Activated CD8-positive, alpha-beta T cell treated with anti-CD3 and anti-CD28 coated beads for 36 hours (primary cell): ENCODE measurements around the gene SORCS2. TPM values are rescaled to one million over a fixed set of nuclear protein-coding genes. Genes with fewer than 3 reads are reported as not detected.

Experiments used
- ATAC-seq: fragments of 200-7000 bp; cut with Tn5 transposase; one replicate; pipeline ENCODE4 v1.10.0; 2021; ENCODE audit warnings: mild to moderate bottlenecking, moderate library complexity
- CTCF ChIA-PET: fragments of 350-600 bp; sonication (Branson Sonifier 250); formaldehyde crosslinking; loops from one replicate; lab custom pipeline; 2021; ENCODE audit warnings: antibody characterized with exemption; lab: Charles Lee
- POLR2A ChIA-PET: fragments of 350-600 bp; sonication (Branson Sonifier 250); formaldehyde crosslinking; loops from one replicate; lab custom pipeline; 2021; ENCODE audit warnings: antibody characterized with exemption; lab: Charles Lee
- DNase-seq: peaks from one replicate; pipeline ENCODE4 v3.0.0-alpha.2; 2020
- H3K27ac Mint-ChIP-seq: one replicate; pipeline ENCODE4 v1.8.0; 2021; ENCODE audit warnings: mild to moderate bottlenecking, mixed read lengths
- H3K27me3 Mint-ChIP-seq: one replicate; pipeline ENCODE4 v1.8.0; 2021; ENCODE audit warnings: mixed read lengths
- H3K36me3 Mint-ChIP-seq: one replicate; pipeline ENCODE4 v1.8.0; 2021; ENCODE audit warnings: low read depth, mixed read lengths
- H3K4me1 Mint-ChIP-seq: one replicate; pipeline ENCODE4 v1.8.0; 2021; ENCODE audit warnings: low read depth, mixed read lengths
- H3K4me3 Mint-ChIP-seq: one replicate; pipeline ENCODE4 v1.8.0; 2021; ENCODE audit warnings: mild to moderate bottlenecking, moderate library complexity, mixed read lengths
- H3K9me3 Mint-ChIP-seq: one replicate; pipeline ENCODE4 v1.8.0; 2021; ENCODE audit warnings: mixed read lengths
- intact Hi-C: fragments of 100-400 bp; cut with micrococcal nuclease; formaldehyde crosslinking; loops from one replicate; pipeline ENCODE4 v1.10.0; 2022
- total RNA-seq, 2 experiments: library from RNA; stranded (reverse); gene quantifications; one replicate each; pipeline ENCODE4 v1.2.3, GENCODE V29; 2021
- TF ChIP-seq, protein P1 (sequence below): fragments of 200-600 bp; IDR thresholded peaks from one replicate; pipeline ENCODE4 v1.8.0; 2022; ENCODE audit warnings: antibody characterized with exemption, mild to moderate bottlenecking

Gene SORCS2
- total RNA-seq, 2 experiments from 2014 or later = 0.05 TPM; not detected in 1

DNA sequence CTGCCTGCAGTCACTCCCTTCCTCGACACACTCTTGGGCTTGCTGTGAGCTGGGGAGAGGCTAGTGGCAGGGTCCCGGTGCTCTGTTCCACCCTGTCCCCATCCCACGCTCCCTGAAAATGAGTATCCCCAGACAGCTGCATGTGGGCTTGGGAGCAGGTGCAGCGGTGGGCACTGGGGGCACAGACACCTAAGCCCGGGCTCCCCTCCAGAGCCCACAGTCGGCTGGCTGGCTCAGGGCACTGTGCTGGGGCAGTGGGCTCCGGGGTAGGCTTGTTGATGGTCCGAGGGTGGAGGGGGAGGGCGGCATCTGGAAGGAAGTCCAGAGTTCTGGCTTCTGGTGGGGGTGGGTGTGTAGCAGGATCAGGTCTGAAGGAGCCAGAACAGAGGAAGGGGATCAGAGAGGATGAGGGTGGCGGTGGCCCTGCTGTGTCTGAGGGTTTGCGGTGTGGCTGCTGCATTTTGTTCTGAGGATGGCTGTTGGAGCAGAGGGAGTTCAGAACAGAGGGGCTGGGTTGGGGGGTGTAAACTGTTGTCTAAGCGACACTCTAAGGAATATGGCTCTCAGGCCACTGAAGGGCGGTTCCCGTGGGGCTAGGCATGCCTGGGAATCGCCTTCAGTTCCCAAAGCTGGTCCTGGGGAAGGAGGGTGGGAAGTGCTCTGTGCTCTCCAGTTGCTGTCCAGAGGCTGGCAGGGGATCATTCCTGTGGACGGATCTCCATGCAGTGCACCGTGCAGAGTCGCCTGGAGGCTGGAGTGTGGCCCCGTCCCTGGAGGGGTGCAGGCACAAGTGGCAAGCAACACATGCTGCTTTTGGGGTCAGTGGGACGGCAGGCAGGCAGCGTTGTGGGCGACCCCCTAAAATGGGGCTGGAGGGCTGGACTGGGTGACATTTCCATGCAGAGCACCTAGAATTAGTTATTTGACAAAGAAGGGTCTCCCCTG lies 114.0 kb downstream of the SORCS2 start:
- ChIA-PET CTCF (no interaction called here), POLR2A (no interaction called here)
- no peaks in the 10 kb centered on the region for H3K4me1 Mint-ChIP-seq
- intact Hi-C loops = no loop called here
- peaks cover 3% of the 10 kb centered on the region for H3K27me3 Mint-ChIP-seq
- DNase-seq (no peak), ATAC-seq (no peak)
- H3K9me3 Mint-ChIP-seq = no peaks in the 10 kb centered on the region
- H3K4me3 Mint-ChIP-seq = no peak overlapping the region
- TF ChIP-seq, protein P1, sequence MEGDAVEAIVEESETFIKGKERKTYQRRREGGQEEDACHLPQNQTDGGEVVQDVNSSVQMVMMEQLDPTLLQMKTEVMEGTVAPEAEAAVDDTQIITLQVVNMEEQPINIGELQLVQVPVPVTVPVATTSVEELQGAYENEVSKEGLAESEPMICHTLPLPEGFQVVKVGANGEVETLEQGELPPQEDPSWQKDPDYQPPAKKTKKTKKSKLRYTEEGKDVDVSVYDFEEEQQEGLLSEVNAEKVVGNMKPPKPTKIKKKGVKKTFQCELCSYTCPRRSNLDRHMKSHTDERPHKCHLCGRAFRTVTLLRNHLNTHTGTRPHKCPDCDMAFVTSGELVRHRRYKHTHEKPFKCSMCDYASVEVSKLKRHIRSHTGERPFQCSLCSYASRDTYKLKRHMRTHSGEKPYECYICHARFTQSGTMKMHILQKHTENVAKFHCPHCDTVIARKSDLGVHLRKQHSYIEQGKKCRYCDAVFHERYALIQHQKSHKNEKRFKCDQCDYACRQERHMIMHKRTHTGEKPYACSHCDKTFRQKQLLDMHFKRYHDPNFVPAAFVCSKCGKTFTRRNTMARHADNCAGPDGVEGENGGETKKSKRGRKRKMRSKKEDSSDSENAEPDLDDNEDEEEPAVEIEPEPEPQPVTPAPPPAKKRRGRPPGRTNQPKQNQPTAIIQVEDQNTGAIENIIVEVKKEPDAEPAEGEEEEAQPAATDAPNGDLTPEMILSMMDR = no peak
- no peaks in the 10 kb centered on the region for H3K36me3 Mint-ChIP-seq
- no peak overlapping the region for H3K27ac Mint-ChIP-seq

DNA sequence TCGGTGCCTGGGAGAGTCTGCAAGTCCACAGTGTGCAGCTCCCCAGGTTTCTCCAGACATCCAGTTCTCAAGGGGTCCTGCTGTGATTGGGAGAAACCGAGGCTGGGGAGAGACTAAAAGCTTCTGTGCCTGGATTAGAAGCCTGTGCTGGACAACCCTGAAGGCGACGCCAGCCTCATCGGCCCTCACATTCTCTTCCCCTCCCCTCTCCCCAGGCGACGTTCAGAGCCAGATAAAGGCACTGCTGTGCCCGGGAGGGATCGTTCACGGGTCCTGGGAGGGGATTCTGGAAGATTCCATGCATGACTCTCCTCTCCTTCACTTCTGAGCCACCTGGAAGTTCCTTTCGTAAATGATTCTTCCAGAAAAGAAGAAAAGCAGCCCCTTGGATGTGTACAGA lies 114.6 kb downstream of the SORCS2 start:
- TF ChIP-seq, protein P1 = no peak
- CTCF ChIA-PET = no interaction called here

DNA sequence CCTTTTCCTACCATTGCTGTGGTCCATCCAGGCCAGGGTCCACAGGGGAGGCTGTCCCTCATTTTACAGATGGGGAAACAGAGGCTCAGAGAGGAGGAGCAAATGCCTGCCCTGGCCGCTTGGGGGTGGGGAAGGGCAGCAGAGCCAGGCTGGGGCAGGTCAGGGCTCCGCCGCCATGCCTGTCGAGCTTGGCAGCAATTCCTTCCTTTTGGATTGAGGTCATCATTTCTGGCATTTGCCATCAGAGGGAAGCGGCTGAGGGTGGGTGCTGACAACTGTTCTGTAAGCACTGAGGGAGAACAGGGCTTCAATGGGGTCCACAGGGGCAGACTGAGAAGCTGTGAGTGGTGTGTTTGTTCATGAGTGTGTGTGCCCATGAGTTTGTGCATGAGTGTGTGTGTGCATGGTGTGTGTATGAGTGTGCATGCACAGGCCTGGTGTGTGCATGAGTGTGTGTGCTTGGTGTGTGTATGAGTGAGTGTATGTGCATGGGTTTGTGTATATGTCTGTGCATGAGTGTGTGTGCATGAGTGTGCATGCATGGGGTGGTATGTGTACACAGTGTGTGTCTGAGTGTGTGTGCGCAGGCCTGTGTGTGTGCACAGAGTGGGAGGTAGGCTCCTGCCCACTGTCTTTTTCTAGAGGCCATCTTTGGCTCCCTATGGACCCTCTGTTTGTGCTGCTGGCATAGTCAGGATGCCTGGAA lies 115.2 kb downstream of the SORCS2 start:
- Mint-ChIP-seq H3K27ac (no peak overlapping the region), H3K9me3 (no peaks in the 10 kb centered on the region), H3K4me3 (no peak overlapping the region), H3K27me3 (peaks cover 3% of the 10 kb centered on the region), H3K36me3 (no peaks in the 10 kb centered on the region), H3K4me1 (no peaks in the 10 kb centered on the region)
- intact Hi-C loops = no loop called here
- POLR2A ChIA-PET = no interaction called here
- DNase-seq (no peak), ATAC-seq (no peak)
- CTCF ChIA-PET = no interaction called here
- TF ChIP-seq, protein P1 = no peak

More for the DNA sequence above, 114.6 kb downstream of the SORCS2 start:
- H3K9me3 Mint-ChIP-seq = no peaks in the 10 kb centered on the region
- ATAC-seq = no peak
- no peak overlapping the region for H3K4me3 Mint-ChIP-seq
- H3K36me3 Mint-ChIP-seq = no peaks in the 10 kb centered on the region
- H3K27ac Mint-ChIP-seq = no peak overlapping the region
- peaks cover 3% of the 10 kb centered on the region for H3K27me3 Mint-ChIP-seq
- POLR2A ChIA-PET = no interaction called here
- no peaks in the 10 kb centered on the region for H3K4me1 Mint-ChIP-seq
- DNase-seq = no peak
- intact Hi-C loops = no loop called here

DNA sequence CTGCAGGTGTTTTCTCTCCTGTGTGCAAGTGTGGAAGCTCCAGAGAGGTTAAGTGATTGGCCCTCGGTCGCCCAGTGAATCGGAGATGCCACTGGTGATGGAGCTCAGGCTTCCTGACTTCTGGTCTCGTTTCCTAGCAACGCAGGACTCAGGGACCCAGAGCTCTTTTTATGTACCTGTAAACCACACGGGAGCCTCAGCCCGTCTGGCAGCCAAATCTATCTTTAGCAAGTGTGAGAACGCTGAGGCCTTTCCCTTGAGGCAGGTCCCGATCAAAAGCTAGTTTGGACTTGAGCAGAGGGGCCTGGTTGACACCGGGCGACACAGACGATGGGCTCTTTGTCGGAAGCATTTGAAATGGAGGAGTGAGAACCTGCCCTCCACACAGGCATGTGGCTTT lies 116.8 kb downstream of the SORCS2 start:
- H3K4me3 Mint-ChIP-seq = no peak overlapping the region
- ChIA-PET POLR2A (no interaction called here), CTCF (no interaction called here)
- TF ChIP-seq, protein P1 = no peak
- peaks cover 3% of the 10 kb centered on the region for H3K27me3 Mint-ChIP-seq
- DNase-seq (no peak), ATAC-seq (no peak)
- H3K9me3 Mint-ChIP-seq = no peaks in the 10 kb centered on the region
- H3K27ac Mint-ChIP-seq = no peak overlapping the region
- H3K36me3 Mint-ChIP-seq = no peaks in the 10 kb centered on the region
- H3K4me1 Mint-ChIP-seq = no peaks in the 10 kb centered on the region
- intact Hi-C loops = no loop called here
